HL-60 (cell line): ENCODE measurements around the gene MEIKIN.

Experiments
- DNase-seq, 2 experiments: peaks; one replicate each; pipeline ENCODE4 v3.0.0-alpha.2; 2010 to 2020; ENCODE audit warnings: low read depth in 1 of 2, low spot score in 1 of 2
- H3K27ac ChIP-seq: fragments of 250-450 bp; sonication (Bioruptor Pico); replicated peaks from 2 replicates; pipeline ENCODE4 v1.5.1; 2020; ENCODE audit warnings: mild to moderate bottlenecking, moderate library complexity
- H3K27me3 ChIP-seq: fragments of 250-450 bp; sonication (Bioruptor Pico); 2 replicates; pipeline ENCODE4 v1.5.1; 2021; ENCODE audit warnings: mild to moderate bottlenecking, moderate library complexity; ENCODE audit not compliant: insufficient read depth, poor library complexity, severe bottlenecking
- H3K4me3 ChIP-seq: replicated peaks from 2 replicates; pipeline ENCODE4 v1.5.1; 2011; ENCODE audit warnings: mild to moderate bottlenecking, control low read depth, low read length; ENCODE audit not compliant: insufficient read depth
- CTCF ChIP-seq: IDR thresholded peaks from one replicate; pipeline ENCODE4 v1.5.1; 2011; ENCODE audit warnings: low read length, control low read depth, inconsistent platforms; ENCODE audit not compliant: insufficient read depth
- GABPA ChIP-seq: IDR thresholded peaks from 2 replicates; pipeline ENCODE4 v1.6.1; 2012; ENCODE audit warnings: low read depth
- POLR2AphosphoS5 ChIP-seq: IDR thresholded peaks from 2 replicates; pipeline ENCODE4 v1.6.1; 2012; ENCODE audit warnings: low read depth
- REST ChIP-seq: IDR thresholded peaks from 2 replicates; pipeline ENCODE4 v1.6.1; 2012; ENCODE audit warnings: low read depth; ENCODE audit not compliant: insufficient replicate concordance
- SPI1 ChIP-seq: IDR thresholded peaks from 2 replicates; pipeline ENCODE4 v1.6.1; 2012; ENCODE audit warnings: low read depth, mild to moderate bottlenecking, borderline replicate concordance

MEIKIN gene

GRCh38 chr5:131795879-131796792 lies 149.3 kb downstream of the MEIKIN start:
- H3K27ac ChIP-seq, result peak overlapping the region; percentile 99
- DNase-seq, result peak; percentile 7 to 12
- no peaks in the 10 kb centered on the region for H3K27me3 ChIP-seq
- H3K4me3 ChIP-seq, result peak overlapping the region; percentile 72
- no peak for TF ChIP-seq REST
- no peak for TF ChIP-seq GABPA
- TF ChIP-seq POLR2AphosphoS5, result no peak; the same call in 1 of the 2 replicates
- TF ChIP-seq CTCF, result no peak

GRCh38 chr5:131795228-131795627 lies 150.2 kb downstream of the MEIKIN start:
- no peak for TF ChIP-seq CTCF
- TF ChIP-seq REST, result no peak
- TF ChIP-seq SPI1, result no peak
- TF ChIP-seq POLR2AphosphoS5, result no peak
- no peak for TF ChIP-seq GABPA
- H3K27me3 ChIP-seq, result no peaks in the 10 kb centered on the region
- H3K4me3 ChIP-seq, result peak overlapping the region; percentile 72
- H3K27ac ChIP-seq, result peak overlapping the region; percentile 99
- DNase-seq, result peak in 1 of 2 experiments; percentile 13

GRCh38 chr5:131794586-131794985 lies 150.9 kb downstream of the MEIKIN start:
- no peak overlapping the region for H3K27ac ChIP-seq
- DNase-seq, result peak in 1 of 2 experiments; percentile 27
- H3K27me3 ChIP-seq, result no peaks in the 10 kb centered on the region
- H3K4me3 ChIP-seq, result peak overlapping the region; percentile 72
- no peak for TF ChIP-seq REST
- TF ChIP-seq CTCF, result no peak
- TF ChIP-seq SPI1, result no peak
- TF ChIP-seq POLR2AphosphoS5, result no peak
- TF ChIP-seq GABPA, result no peak
